ENCODE measurements around the gene NT5C1A. TPM values are rescaled to one million over a fixed set of nuclear protein-coding genes. Genes with fewer than 3 reads are reported as not detected.

Gene NT5C1A
- total RNA-seq, 1 donor = not detected

- no peak for DNase-seq (ENCODE audit: low read depth)
- H3K4me3 ChIP-seq (ENCODE audit: low read depth, low read length) = no peak overlapping the region
- TF ChIP-seq CTCF (IDR thresholded peaks at IDR 0.05; ENCODE audit: insufficient read depth, low read length) = no peak
Measured at GRCh38 chr1:39684313-39684664, 12.4 kb upstream of the NT5C1A start.

- no peak for TF ChIP-seq CTCF (IDR thresholded peaks at IDR 0.05; ENCODE audit: insufficient read depth, low read length)
- no peak for DNase-seq (ENCODE audit: low read depth)
- H3K4me3 ChIP-seq (ENCODE audit: low read depth, low read length) = no peak overlapping the region
Measured at GRCh38 chr1:39683591-39684312, 11.8 kb upstream of the NT5C1A start.

GRCh38 chr1:39681999-39682398, 10.1 kb upstream of the NT5C1A start:
- DNase-seq (ENCODE audit: low read depth) = no peak
- TF ChIP-seq CTCF (IDR thresholded peaks at IDR 0.05; ENCODE audit: insufficient read depth, low read length) = no peak
- H3K4me3 ChIP-seq (ENCODE audit: low read depth, low read length) = no peak overlapping the region

GRCh38 chr1:39681294-39681693, 9.4 kb upstream of the NT5C1A start:
- TF ChIP-seq CTCF (IDR thresholded peaks at IDR 0.05; ENCODE audit: insufficient read depth, low read length) = no peak
- no peak overlapping the region for H3K4me3 ChIP-seq (ENCODE audit: low read depth, low read length)
- DNase-seq (ENCODE audit: low read depth) = no peak

- TF ChIP-seq CTCF (IDR thresholded peaks at IDR 0.05; ENCODE audit: insufficient read depth, low read length) = no peak
- DNase-seq (ENCODE audit: low read depth) = no peak
- H3K4me3 ChIP-seq (ENCODE audit: low read depth, low read length) = no peak overlapping the region
Measured at GRCh38 chr1:39680751-39681150, 8.8 kb upstream of the NT5C1A start.

- no peak overlapping the region for H3K4me3 ChIP-seq (ENCODE audit: low read depth, low read length)
- no peak for TF ChIP-seq CTCF (IDR thresholded peaks at IDR 0.05; ENCODE audit: insufficient read depth, low read length)
- DNase-seq (ENCODE audit: low read depth) = no peak
Measured at GRCh38 chr1:39679821-39680220, 7.9 kb upstream of the NT5C1A start.

GRCh38 chr1:39678889-39679288, 7.0 kb upstream of the NT5C1A start:
- TF ChIP-seq CTCF (IDR thresholded peaks at IDR 0.05; ENCODE audit: insufficient read depth, low read length) = no peak
- DNase-seq (ENCODE audit: low read depth) = no peak
- H3K4me3 ChIP-seq (ENCODE audit: low read depth, low read length) = no peak overlapping the region

All from fibroblast of the aortic adventitia (primary cell).